H4 (cell line): ENCODE results near the gene FADS3. TPM values are rescaled to one million over a fixed set of nuclear protein-coding genes. Genes with fewer than 3 reads are reported as not detected.

ENCODE experiments used
- DNase-seq: peaks from one replicate; pipeline ENCODE4 v3.0.0-alpha.2; 2015; ENCODE audit warnings: low spot score
- total RNA-seq: library from RNA; depleted of rRNA; stranded (reverse); fragments of >200 nt; shearing (Covaris generic); gene quantifications from 2 replicates; pipeline ENCODE4 v1.2.3, GENCODE V29; 2014; rRNA removed

Gene FADS3
- 34.8 and 47.1 TPM in 2 replicates for total RNA-seq

GRCh38 chr11:61891331-61892084 is at the start of gene FADS3:
TSS of gene FADS3 (minus strand) at chr11:61891545. CDS start at chr11:61891381, 164 bp downstream.
- DNase-seq, result peak; percentile 51

- DNase-seq, result no peak
Measured at GRCh38 chr11:61940466-61940865, 49.1 kb upstream of the FADS3 start.

GRCh38 chr11:61935861-61936260 is 44.5 kb upstream of the FADS3 start:
- no peak for DNase-seq

- no peak for DNase-seq
Measured at GRCh38 chr11:61930933-61931332, 39.6 kb upstream of the FADS3 start.

- no peak for DNase-seq
Measured at GRCh38 chr11:61928606-61929005, 37.3 kb upstream of the FADS3 start.

GRCh38 chr11:61927501-61927900 is 36.2 kb upstream of the FADS3 start:
- no peak for DNase-seq

- DNase-seq, result no peak
Measured at GRCh38 chr11:61926235-61926634, 34.9 kb upstream of the FADS3 start.

GRCh38 chr11:61925736-61926135 is 34.4 kb upstream of the FADS3 start:
- no peak for DNase-seq

GRCh38 chr11:61924064-61924455 is 32.7 kb upstream of the FADS3 start:
- DNase-seq, result no peak

GRCh38 chr11:61923166-61924063 is 32.1 kb upstream of the FADS3 start:
- peak; percentile 67 for DNase-seq

GRCh38 chr11:61922539-61922938 is 31.2 kb upstream of the FADS3 start:
- peak; percentile 57 for DNase-seq

GRCh38 chr11:61921446-61921845 is 30.1 kb upstream of the FADS3 start:
- no peak for DNase-seq

- DNase-seq, result no peak
Measured at GRCh38 chr11:61919705-61920631, 28.6 kb upstream of the FADS3 start.

GRCh38 chr11:61918938-61919704 is 27.8 kb upstream of the FADS3 start:
- DNase-seq, result no peak

- DNase-seq, result no peak
Measured at GRCh38 chr11:61918251-61918937, 27.0 kb upstream of the FADS3 start.

GRCh38 chr11:61917334-61918109 is 26.2 kb upstream of the FADS3 start, which contains the start of gene RAB3IL1:
TSS of gene RAB3IL1 (minus strand) at chr11:61917566. CDS start at chr11:61917367, 199 bp downstream.
- DNase-seq, result no peak

GRCh38 chr11:61916737-61917333 is 25.5 kb upstream of the FADS3 start:
- DNase-seq, result no peak

- DNase-seq, result no peak
Measured at GRCh38 chr11:61914471-61915171, 23.3 kb upstream of the FADS3 start.
